Ovary (tissue), 9 donors: ENCODE measurements around the gene CFAP69. TPM values are rescaled to one million over a fixed set of nuclear protein-coding genes. Genes with fewer than 3 reads are reported as not detected.
"Not testable (repeated sequence)": the region's sequence is repeated elsewhere in the genome, so short reads cannot be mapped to it uniquely, and the experiment has no call there.

Experiments used
- DNase-seq, 5 donors: peaks; one replicate each; pipeline ENCODE4 v3.0.0-alpha.2; 2019 to 2020
- H3K27ac ChIP-seq, 2 donors: fragments of 200-600 bp; one replicate each; pipeline versions ENCODE4 v1.5.1 to v1.8.0; 2019 to 2022
- H3K27me3 ChIP-seq: fragments of 200-600 bp; one replicate; pipeline ENCODE4 v1.8.0; 2022
- H3K36me3 ChIP-seq: fragments of 200-600 bp; sonication (generic); one replicate; pipeline ENCODE4 v1.5.1; 2019
- H3K4me1 ChIP-seq: one replicate; pipeline ENCODE4 v1.8.1; 2013; ENCODE audit warnings: mild to moderate bottlenecking, moderate library complexity; ENCODE audit not compliant: insufficient read depth
- H3K4me3 ChIP-seq: fragments of 200-600 bp; sonication (generic); one replicate; pipeline ENCODE4 v1.5.1; 2017
- H3K9me3 ChIP-seq, 2 donors: fragments of 200-600 bp in 1 of 2; sonication (generic) in 1 of 2; one replicate each; pipeline versions ENCODE4 v1.5.1 to v1.8.1; 2013 to 2019; ENCODE audit warnings: mild to moderate bottlenecking in 1 of 2, moderate library complexity in 1 of 2
- CTCF ChIP-seq, 3 donors: fragments of 450-650 bp in 2 of 3; fragments of 200-600 bp in 1 of 3; IDR thresholded peaks; one replicate each; pipeline versions ENCODE4 v1.5.1 to v1.8.0; 2016 to 2022; ENCODE audit warnings: antibody characterized with exemption in 3 of 3, mild to moderate bottlenecking in 1 of 3
- EP300 ChIP-seq: sonication (generic); formaldehyde crosslinking; IDR thresholded peaks from one replicate; pipeline ENCODE4 v1.6.1; 2017; ENCODE audit warnings: antibody characterized with exemption
- POLR2A ChIP-seq: fragments of 450-650 bp; IDR thresholded peaks from one replicate; pipeline ENCODE4 v1.6.1; 2017; ENCODE audit warnings: antibody characterized with exemption, mild to moderate bottlenecking, moderate library complexity
- WGBS, 3 donors: extraction: QIAGEN DNeasy Blood & Tissue Kit in 1 of 3; methylation state at CpG; one replicate each; pipeline versions ENCODE4 v1.1.5 to v1.1.7; 2013 to 2017; 5-methylcytosine and 5-hydroxymethylcytosine counted together
- intact Hi-C, 4 donors: fragments of 100-400 bp; cut with DNase I; formaldehyde crosslinking; loops; one replicate each; pipeline versions ENCODE4 v1.11.0 to v1.15.1; 2022 to 2023
- polyA plus RNA-seq, 2 donors: library from polyadenylated mRNA; stranded (reverse); fragments of 200-250 nt in 1 of 2; fragments of 350-450 nt in 1 of 2; fragmentation: Illumina TruSeq in 1 of 2; extraction: RNeasy Lipid Tissue Mini Kit (QIAGEN cat#74804) in 1 of 2; gene quantifications; one replicate each; pipeline ENCODE4 v1.2.3, GENCODE V29; 2013 to 2014
- total RNA-seq, 7 donors: library from RNA; depleted of rRNA in 2 of 7; stranded (reverse); fragments of >200 nt in 2 of 7; fragmentation: NEBNext Ultra II Directional in 3 of 7; extraction: Animal tissue kit (Norgen Biotek cat#: 25700) in 3 of 7; gene quantifications; one replicate each; pipeline versions ENCODE4 v1.1.0 to v1.2.4, GENCODE V29; 2016 to 2023
- donor health status: DM: no; HTN: no; CAD: no; lungs with moderate emphysema.
- donor health status: DM: no; HTN: no; CAD: no.
- donor health status: Bipolar disorder and iron deficiency.
- donor health status: DM: yes; HTN: yes; CAD: no.
- donor health status: DM: no; HTN: no; CAD: no.
- donor health status: DM: yes; HTN: yes; CAD: no.

The CFAP69 gene
- total and polyA plus RNA-seq, 9 donors: 3.1 to 37.9 (median 10.6) TPM

GRCh38 chr7:90346336-90347125 lies 101.6 kb downstream of the CFAP69 start, which contains the start of gene GTPBP10:
TSS of gene GTPBP10 (plus strand) at chr7:90346716. CDS start at chr7:90346742, 26 bp downstream.
- intact Hi-C loops: no loop called here

GRCh38 chr7:90347759-90348158 lies 102.8 kb downstream of the CFAP69 start:
- TF ChIP-seq EP300: no peak
- TF ChIP-seq POLR2A: no peak
- TF ChIP-seq CTCF (IDR thresholded peaks at IDR 0.05): no peak
- WGBS, 3 donors: 68 to 70% (median 69%) methylated on average over 4 of the region's 4 CpGs
- Histone ChIP-seq H3K9me3 (no peaks in the 10 kb centered on the region), H3K36me3 (no peaks in the 10 kb centered on the region), H3K27ac (no peak overlapping the region), H3K4me1 (peaks cover 4% of the 10 kb centered on the region), H3K27me3 (no peaks in the 10 kb centered on the region), H3K4me3 (no peak overlapping the region)
- DNase-seq: no peak
- intact Hi-C loops: no loop called here

More at GRCh38 chr7:90346336-90347125, 101.6 kb downstream of the CFAP69 start, which contains the start of gene GTPBP10:
- TF ChIP-seq CTCF (IDR thresholded peaks at IDR 0.05) (peak; percentile 55 to 92 (median 91)), POLR2A (peak; percentile 57), EP300 (no peak)
- no peaks in the 10 kb centered on the region for H3K9me3 ChIP-seq
- H3K4me1 ChIP-seq: peaks cover 4% of the 10 kb centered on the region
- 0 to 1% (median 1%) methylated on average over 37 of the region's 37 CpGs for WGBS, 3 donors
- no peaks in the 10 kb centered on the region for H3K36me3 ChIP-seq
- H3K27ac ChIP-seq: peak within 1 kb of the TSS in 1 of 2 donors; percentile 62
- peak; percentile 91 to 96 (median 94) for DNase-seq
- no peaks in the 10 kb centered on the region for H3K27me3 ChIP-seq
- H3K4me3 ChIP-seq: peak within 1 kb of the TSS; percentile 56

GRCh38 chr7:90349305-90349704 lies 104.3 kb downstream of the CFAP69 start:
- Histone ChIP-seq H3K27ac (no peak overlapping the region), H3K4me3 (no peak overlapping the region), H3K4me1 (peaks cover 4% of the 10 kb centered on the region), H3K27me3 (no peaks in the 10 kb centered on the region), H3K36me3 (no peaks in the 10 kb centered on the region), H3K9me3 (no peaks in the 10 kb centered on the region)
- TF ChIP-seq POLR2A: no peak
- no peak for TF ChIP-seq EP300
- no peak for TF ChIP-seq CTCF (IDR thresholded peaks at IDR 0.05)
- intact Hi-C loops: no loop called here
- no peak for DNase-seq
- 85 to 89% (median 87%) methylated on average over 4 of the region's 4 CpGs for WGBS, 3 donors

GRCh38 chr7:90350032-90350431 lies 105.1 kb downstream of the CFAP69 start:
- 92 to 94% (median 94%) methylated on average over 3 of the region's 3 CpGs for WGBS, 3 donors

GRCh38 chr7:90351987-90352386 lies 107.0 kb downstream of the CFAP69 start:
- H3K4me1 ChIP-seq: peaks cover 4% of the 10 kb centered on the region
- no peaks in the 10 kb centered on the region for H3K36me3 ChIP-seq
- H3K9me3 ChIP-seq: no peaks in the 10 kb centered on the region
- TF ChIP-seq POLR2A (no peak), EP300 (no peak), CTCF (IDR thresholded peaks at IDR 0.05) (no peak)
- H3K27ac ChIP-seq: no peak overlapping the region
- no peak for DNase-seq
- no peaks in the 10 kb centered on the region for H3K27me3 ChIP-seq
- intact Hi-C loops: no loop called here
- no peak overlapping the region for H3K4me3 ChIP-seq

More at GRCh38 chr7:90350032-90350431, 105.1 kb downstream of the CFAP69 start:
- H3K4me1 ChIP-seq, H3K9me3 ChIP-seq, H3K36me3 ChIP-seq, H3K27ac ChIP-seq, H3K4me3 ChIP-seq, intact Hi-C loops, H3K27me3 ChIP-seq, DNase-seq: not testable (repeated sequence)
